PC-9 (cell line): ENCODE data around the gene ADCY4.

Source experiments
- CTCF ChIP-seq: fragments of 200-600 bp; sonication (generic); conservative IDR thresholded peaks from 2 replicates; pipeline ENCODE4 v1.6.1; 2017; ENCODE audit warnings: mixed run types, antibody characterized with exemption, mild to moderate bottlenecking, moderate library complexity
- EZH2 ChIP-seq: fragments of 200-600 bp; sonication (generic); IDR thresholded peaks from 2 replicates; pipeline ENCODE4 v1.8.0; 2017; ENCODE audit warnings: antibody characterized with exemption, low read depth

DNA sequence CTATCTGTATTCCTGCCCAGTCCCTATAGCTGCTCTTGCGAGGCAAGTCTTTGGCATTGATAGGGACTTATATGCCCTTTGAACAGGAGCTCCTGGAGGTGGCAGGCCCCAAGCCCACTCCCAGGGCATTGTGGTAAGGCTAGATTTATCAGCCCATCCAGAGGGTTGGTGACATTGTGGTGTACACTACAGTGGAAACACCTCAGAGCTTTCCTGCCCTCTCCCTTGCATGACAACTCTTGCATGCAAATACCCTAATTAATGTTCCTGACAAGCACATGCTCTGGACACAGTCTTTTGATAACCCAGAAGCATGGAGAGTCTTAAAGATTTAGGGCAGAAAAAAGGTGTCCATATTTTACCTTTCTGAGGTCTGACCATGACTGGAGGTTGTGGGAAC, 5.7 kb upstream of the ADCY4 start:
- TF ChIP-seq CTCF (no peak), EZH2 (no peak)
